GM15510 (cell line): ENCODE measurements around the gene PRKN.

Experiments used
- POLR2A ChIP-seq: IDR thresholded peaks from 3 replicates; pipeline ENCODE4 v1.6.1; 2011; ENCODE audit warnings: borderline replicate concordance; ENCODE audit not compliant: insufficient read length; ENCODE audit errors: extremely low read depth

The PRKN gene

GRCh38 chr6:161836643-161837448 lies 890.7 kb downstream of the PRKN start:
- no peak for TF ChIP-seq POLR2A

GRCh38 chr6:161835500-161836215 lies 891.9 kb downstream of the PRKN start:
- no peak for TF ChIP-seq POLR2A

GRCh38 chr6:161834426-161834825 lies 893.1 kb downstream of the PRKN start:
- no peak for TF ChIP-seq POLR2A

DNA sequence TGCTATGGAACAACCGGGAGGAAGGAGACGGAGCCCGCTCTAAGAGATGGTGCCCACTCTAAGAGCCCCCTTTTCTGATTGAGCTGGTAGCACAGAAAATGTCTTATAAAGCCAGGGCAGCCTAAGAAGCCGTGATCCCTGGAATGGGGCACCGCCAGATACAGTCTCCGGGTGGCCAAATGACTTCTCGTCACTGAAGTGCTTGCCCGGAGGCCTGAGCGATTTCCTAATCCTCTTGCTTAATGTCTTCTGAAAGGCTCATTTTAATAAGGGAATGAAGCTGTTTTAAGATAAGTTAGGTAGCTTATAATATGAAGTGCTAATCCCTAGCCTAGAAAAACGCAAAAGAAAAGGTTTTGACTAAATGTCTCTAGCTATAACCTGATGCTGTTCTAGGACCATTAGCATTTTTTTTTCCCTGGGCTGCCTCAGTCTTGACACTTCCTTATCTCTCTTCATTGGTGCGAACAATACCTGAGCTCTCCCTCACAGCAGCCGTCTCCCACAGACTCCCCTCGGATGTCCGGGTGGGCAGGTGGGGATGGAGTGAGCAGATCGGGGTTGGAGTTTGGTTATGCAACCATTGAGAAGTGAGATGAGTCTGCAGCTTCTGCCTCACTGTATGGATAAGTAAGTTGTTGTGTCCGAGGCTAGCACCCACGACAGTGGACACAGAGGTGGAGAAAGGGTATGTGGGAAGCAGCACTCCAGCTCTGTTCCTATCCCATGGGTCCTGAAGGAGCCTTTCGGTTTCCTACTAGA lies 894.3 kb downstream of the PRKN start:
- TF ChIP-seq POLR2A = no peak

DNA sequence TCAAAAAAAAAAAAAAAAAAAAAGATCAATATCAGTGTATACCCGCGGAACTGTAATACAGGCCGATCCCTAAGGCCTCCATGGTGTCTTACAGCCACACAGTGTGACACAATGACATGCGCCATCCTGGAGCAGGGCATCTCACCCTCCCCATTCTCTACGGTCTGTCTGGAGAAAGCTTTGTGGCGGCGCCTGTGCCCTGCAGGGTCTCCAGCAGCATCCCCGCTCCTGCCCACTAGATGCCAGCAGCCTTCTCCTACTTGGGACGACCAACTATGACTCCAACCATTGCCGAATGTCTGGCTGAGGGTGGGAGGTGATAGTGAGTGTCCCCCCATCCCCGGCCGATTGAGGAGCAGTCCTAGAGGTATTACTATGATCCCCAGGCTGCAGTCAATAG lies 894.9 kb downstream of the PRKN start:
- TF ChIP-seq POLR2A = no peak

- no peak for TF ChIP-seq POLR2A
These were observed 896.5 kb downstream of the PRKN start for GRCh38 chr6:161830866-161831616.

GRCh38 chr6:161829291-161829729 lies 898.3 kb downstream of the PRKN start:
- TF ChIP-seq POLR2A = no peak

DNA sequence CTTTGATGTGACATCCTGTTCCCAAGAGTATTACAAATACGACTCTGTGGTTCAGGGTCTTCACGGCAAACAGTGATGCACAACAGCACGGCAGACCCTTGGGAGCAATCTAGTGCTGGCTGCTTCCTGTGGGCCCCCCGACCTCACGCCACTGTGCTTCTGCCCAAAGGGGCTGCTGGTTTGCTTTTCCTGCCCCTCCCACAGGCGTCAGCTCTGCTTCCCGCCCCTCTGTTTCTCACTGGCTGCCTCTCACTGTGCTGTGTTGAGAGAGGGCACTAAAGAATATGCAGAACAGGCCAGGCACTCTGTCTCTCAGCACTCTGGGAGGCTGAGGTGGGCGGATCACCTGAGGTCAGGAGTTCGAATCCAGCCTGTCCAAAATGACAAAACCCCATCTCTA lies 899.2 kb downstream of the PRKN start:
- TF ChIP-seq POLR2A = no peak

- no peak for TF ChIP-seq POLR2A
These were observed 901.1 kb downstream of the PRKN start for GRCh38 chr6:161826512-161826911.

DNA sequence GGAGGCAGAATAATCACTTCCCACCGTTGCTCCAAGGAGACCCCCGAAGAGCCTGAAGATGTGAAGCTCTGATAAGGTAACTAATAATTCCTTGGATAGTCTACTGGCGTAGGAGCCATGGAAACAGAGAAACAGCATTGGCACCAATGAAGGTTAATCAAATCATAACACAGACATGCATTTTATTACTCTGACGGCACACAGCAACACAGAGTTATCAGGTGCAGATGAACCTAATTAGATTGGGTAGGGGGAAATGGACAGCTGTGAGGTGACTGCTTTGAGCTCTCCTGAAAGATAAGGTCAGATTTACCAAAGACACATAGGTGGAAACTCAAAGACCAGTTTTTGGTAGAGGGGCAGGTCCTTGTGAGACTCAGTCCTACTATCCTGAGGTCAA lies 909.7 kb downstream of the PRKN start:
- TF ChIP-seq POLR2A = no peak

DNA sequence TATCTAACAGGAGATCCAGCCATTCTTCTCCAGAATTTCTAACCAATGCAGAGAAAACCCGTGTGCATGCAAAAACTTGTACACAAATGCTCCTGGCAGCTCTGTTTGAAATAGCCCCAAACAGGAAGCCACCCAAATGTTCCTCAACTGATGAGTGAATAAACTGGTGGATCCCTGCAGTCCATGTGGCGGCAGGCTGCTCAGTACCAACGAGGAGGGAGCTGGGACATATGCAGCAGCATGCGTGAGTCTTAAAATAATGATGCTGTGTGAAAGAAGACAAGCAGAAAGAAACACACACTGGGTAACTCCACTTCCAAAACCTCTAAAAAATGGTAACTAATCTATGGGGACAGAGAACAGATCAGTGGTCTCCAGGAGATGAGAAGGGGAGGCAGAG lies 911.6 kb downstream of the PRKN start:
- TF ChIP-seq POLR2A = no peak

DNA sequence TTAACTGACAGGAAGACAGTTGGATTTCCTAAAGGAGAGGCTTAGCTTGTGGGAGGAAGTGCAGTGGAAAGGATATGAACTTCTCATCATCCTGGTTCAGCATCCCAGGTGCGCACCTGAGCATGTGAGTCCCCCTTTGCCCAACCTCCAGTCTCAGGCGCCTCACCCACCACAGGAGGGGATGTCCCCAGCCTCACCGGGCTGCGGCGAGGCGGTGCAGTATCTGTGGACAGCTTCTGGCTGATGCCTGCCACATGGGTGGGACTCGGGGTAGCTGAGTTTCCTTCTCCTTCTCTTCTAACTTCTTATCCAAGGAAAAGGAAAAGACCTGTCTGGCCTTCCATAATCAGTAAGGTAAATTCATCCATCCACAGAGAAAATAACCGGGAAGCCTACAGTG lies 914.4 kb downstream of the PRKN start:
- TF ChIP-seq POLR2A = no peak

GRCh38 chr6:161809971-161810370 lies 917.6 kb downstream of the PRKN start:
- TF ChIP-seq POLR2A = no peak

GRCh38 chr6:161804838-161805237 lies 922.7 kb downstream of the PRKN start:
- TF ChIP-seq POLR2A = no peak
